Activated T-cell treated with anti-CD3 and anti-CD28 coated beads, Interleukin-2, amount 50 U/mL, for 1 hour (primary cell): ENCODE results near the gene WDR86.

ENCODE experiments used
- DNase-seq: peaks from one replicate; pipeline ENCODE4 v3.0.0-alpha.2; 2020

Gene WDR86

GRCh38 chr7:151345576-151346469 lies 64.0 kb downstream of the WDR86 start:
- no peak for DNase-seq

GRCh38 chr7:151343516-151343915 lies 66.3 kb downstream of the WDR86 start:
- no peak for DNase-seq

GRCh38 chr7:151342811-151343210 lies 67.0 kb downstream of the WDR86 start:
- no peak for DNase-seq

- DNase-seq = no peak
These were observed 67.7 kb downstream of the WDR86 start for GRCh38 chr7:151342102-151342646.

- DNase-seq = peak; percentile 97
These were observed 68.3 kb downstream of the WDR86 start, which contains the start of gene NUB1 for GRCh38 chr7:151341357-151342101. NUB1 (plus strand) TSS chr7:151341812; CDS start chr7:151345350, 3,538 bp downstream.

- DNase-seq = no peak
These were observed 69.0 kb downstream of the WDR86 start for GRCh38 chr7:151340794-151341356.

GRCh38 chr7:151339651-151340382 lies 70.0 kb downstream of the WDR86 start:
- DNase-seq = no peak

GRCh38 chr7:151338809-151339208 lies 71.0 kb downstream of the WDR86 start:
- DNase-seq = no peak

- DNase-seq = no peak
These were observed 72.5 kb downstream of the WDR86 start for GRCh38 chr7:151337346-151337745.

GRCh38 chr7:151336027-151336708 lies 73.7 kb downstream of the WDR86 start:
- DNase-seq = no peak

GRCh38 chr7:151334628-151335027 lies 75.2 kb downstream of the WDR86 start:
- DNase-seq = no peak
